ENCODE data around the gene CDH22.

DNA sequence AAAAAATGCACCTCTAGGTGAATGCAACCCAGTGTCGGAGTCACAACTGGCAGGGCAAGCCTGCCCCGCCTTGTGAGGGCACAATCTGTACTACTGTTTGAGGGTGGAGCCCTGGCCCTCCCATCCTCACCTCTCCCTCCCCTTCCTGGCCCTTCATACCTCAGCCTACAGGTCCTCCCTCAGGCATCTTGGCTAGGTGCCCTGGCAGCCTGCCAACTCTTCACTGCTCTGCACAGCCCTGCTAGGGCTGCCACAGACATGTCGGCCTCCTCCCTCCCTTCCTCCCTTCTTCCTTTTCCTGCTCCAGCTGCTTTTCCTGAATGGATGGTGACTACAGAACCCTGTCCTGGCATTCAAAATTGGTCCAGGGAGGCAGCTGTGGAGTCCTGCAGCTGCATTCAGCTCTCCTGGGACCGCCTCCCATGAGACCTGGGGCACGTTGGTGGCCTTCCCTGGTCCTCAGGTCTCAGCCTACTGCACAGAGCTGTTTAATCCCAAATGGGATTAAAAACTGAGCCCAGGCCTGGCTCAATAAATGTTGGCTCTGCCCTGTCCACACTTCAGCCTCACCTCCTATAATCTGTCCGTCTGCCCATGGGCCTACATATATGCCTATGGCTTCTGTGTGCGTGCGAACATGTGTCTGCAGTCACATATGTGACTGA is 52.7 kb downstream of the CDH22 start:
- TF ChIP-seq CTCF (IDR thresholded peaks at IDR 0.05; ENCODE audit: borderline replicate concordance, extremely low read depth, low read length, poor library complexity, severe bottlenecking): no peak
- peak; percentile 22 for TF ChIP-seq EZH2 (IDR thresholded peaks at IDR 0.05; ENCODE audit: borderline replicate concordance, low read depth, low read length, severe bottlenecking)

All from DND-41 (cell line).